Transverse colon (tissue), 4 donors: ENCODE measurements around the gene RAPGEF1. TPM values are rescaled to one million over a fixed set of nuclear protein-coding genes. Genes with fewer than 3 reads are reported as not detected.

Source experiments
- DNase-seq: peaks from one replicate; pipeline ENCODE4 v3.0.0-alpha.2; 2019
- H3K27ac ChIP-seq, 4 donors: fragments of 200-600 bp; sonication (generic); 2 replicates each; pipeline ENCODE4 v1.5.1; 2016 to 2018; ENCODE audit warnings: inconsistent platforms in 4 of 4
- H3K27me3 ChIP-seq: fragments of 200-600 bp; sonication (generic); 2 replicates; pipeline ENCODE4 v1.5.1; 2017; ENCODE audit warnings: inconsistent platforms
- H3K36me3 ChIP-seq, 4 donors: fragments of 200-600 bp; sonication (generic); 2 replicates each; pipeline ENCODE4 v1.5.1; 2017 to 2019; ENCODE audit warnings: inconsistent platforms in 4 of 4
- H3K4me1 ChIP-seq, 4 donors: fragments of 200-600 bp; sonication (generic); 2 replicates each; pipeline ENCODE4 v1.5.1; 2017 to 2020; ENCODE audit warnings: inconsistent platforms in 4 of 4
- H3K4me3 ChIP-seq, 4 donors: fragments of 200-600 bp; sonication (generic); 1 replicate in 1 of 4; 2 replicates in 3 of 4; pipeline versions ENCODE4 v1.5.1 to v1.6.1; 2017 to 2019; ENCODE audit warnings: inconsistent platforms in 4 of 4
- H3K9me3 ChIP-seq, 2 donors: fragments of 200-600 bp; sonication (generic); 2 replicates each; pipeline ENCODE4 v1.5.1; 2017 to 2019; ENCODE audit warnings: inconsistent platforms in 2 of 2
- EP300 ChIP-seq: sonication (generic); formaldehyde crosslinking; IDR thresholded peaks from one replicate; pipeline ENCODE4 v1.6.1; 2017; ENCODE audit warnings: antibody characterized with exemption, low read depth
- POLR2A ChIP-seq: fragments of 450-650 bp; IDR thresholded peaks from one replicate; pipeline ENCODE4 v1.6.1; 2016; ENCODE audit warnings: antibody characterized with exemption, mild to moderate bottlenecking, moderate library complexity
- POLR2AphosphoS5 ChIP-seq, 3 donors: sonication (generic); formaldehyde crosslinking; IDR thresholded peaks; one replicate each; pipeline ENCODE4 v1.6.1; 2016; ENCODE audit warnings: antibody characterized with exemption in 3 of 3
- WGBS, 2 donors: methylation state at CpG; one replicate each; pipeline ENCODE4 v1.1.5; 2018; ENCODE audit warnings: low coverage in 1 of 2; 5-methylcytosine and 5-hydroxymethylcytosine counted together
- in situ Hi-C, 4 donors: fragments of 200-750 bp; cut with MboI; loops; one replicate each; pipeline versions ENCODE4 v1.15.0 to v1.15.1; 2017; ENCODE audit warnings: low sequenced_read_pairs in 3 of 4, low pct_ligation_motif_present in 1 of 4, low pct_unique_long_range_greater_than_20kb in 1 of 4
- intact Hi-C: fragments of 100-400 bp; cut with DNase I; formaldehyde crosslinking; loops from one replicate; pipeline ENCODE4 v1.15.1; 2023; ENCODE audit warnings: low total_unique reads
- total RNA-seq, 4 donors: library from RNA; depleted of rRNA; stranded (reverse); fragments of >200 nt; gene quantifications; one replicate each; pipeline ENCODE4 v1.1.0, GENCODE V29; 2016
- TF ChIP-seq, protein P1 (sequence below), 5 experiments: fragments of 200-600 bp in 3 of 5; fragments of 450-650 bp in 2 of 5; sonication (generic) in 3 of 5; IDR thresholded peaks; 1 replicate in 2 of 5; 2 replicates in 3 of 5; pipeline ENCODE4 v1.5.1; 2016 to 2017; ENCODE audit warnings: antibody characterized with exemption in 5 of 5, inconsistent platforms in 3 of 5, mild to moderate bottlenecking in 2 of 5, moderate library complexity in 1 of 5

Gene RAPGEF1
- total RNA-seq, 4 donors from 2014 or later, result 49.8 to 86.0 (median 55.1) TPM

DNA sequence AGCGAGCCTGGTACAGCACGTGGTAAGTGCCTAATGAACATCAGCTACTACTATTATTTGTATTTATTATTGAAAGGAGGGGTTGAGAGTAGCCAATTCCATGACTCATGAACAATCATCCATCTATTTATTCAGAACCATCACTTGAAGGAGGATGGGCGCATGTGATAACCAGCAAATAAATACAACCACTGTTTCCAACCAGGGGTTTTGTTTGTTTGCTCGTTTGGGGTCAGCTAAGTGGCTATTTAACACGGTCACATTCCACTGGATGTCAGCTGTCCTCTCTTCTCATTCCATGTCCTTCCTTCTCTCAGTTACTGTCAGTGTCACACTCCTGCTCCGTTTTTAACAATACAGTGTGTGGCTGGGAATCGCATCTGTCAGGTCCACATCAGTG, 8.6 kb downstream of the RAPGEF1 start:
- intact Hi-C loops, result no loop called here
- WGBS, 2 donors, result 52 to 55% methylated on average over 6 to 7 of the region's 7 CpGs
- no peak for DNase-seq
- in situ Hi-C loops, result loop anchor here (25.0 kb wide), 3 partner anchors 244 to 369 kb away; partner anchors contain the start of gene PRRC2B (in 1 of the 4)
- TF ChIP-seq POLR2A (no peak), EP300 (no peak), POLR2AphosphoS5 (IDR thresholded peaks at IDR 0.05) (no peak)
- TF ChIP-seq, protein P1, sequence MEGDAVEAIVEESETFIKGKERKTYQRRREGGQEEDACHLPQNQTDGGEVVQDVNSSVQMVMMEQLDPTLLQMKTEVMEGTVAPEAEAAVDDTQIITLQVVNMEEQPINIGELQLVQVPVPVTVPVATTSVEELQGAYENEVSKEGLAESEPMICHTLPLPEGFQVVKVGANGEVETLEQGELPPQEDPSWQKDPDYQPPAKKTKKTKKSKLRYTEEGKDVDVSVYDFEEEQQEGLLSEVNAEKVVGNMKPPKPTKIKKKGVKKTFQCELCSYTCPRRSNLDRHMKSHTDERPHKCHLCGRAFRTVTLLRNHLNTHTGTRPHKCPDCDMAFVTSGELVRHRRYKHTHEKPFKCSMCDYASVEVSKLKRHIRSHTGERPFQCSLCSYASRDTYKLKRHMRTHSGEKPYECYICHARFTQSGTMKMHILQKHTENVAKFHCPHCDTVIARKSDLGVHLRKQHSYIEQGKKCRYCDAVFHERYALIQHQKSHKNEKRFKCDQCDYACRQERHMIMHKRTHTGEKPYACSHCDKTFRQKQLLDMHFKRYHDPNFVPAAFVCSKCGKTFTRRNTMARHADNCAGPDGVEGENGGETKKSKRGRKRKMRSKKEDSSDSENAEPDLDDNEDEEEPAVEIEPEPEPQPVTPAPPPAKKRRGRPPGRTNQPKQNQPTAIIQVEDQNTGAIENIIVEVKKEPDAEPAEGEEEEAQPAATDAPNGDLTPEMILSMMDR (IDR thresholded peaks at IDR 0.05), result no peak
- peaks cover 53 to 94% (median 80%) of the 10 kb centered on the region in 4 donors for H3K4me1 ChIP-seq
- H3K4me3 ChIP-seq, result no peak overlapping the region
- H3K9me3 ChIP-seq, result no peaks in the 10 kb centered on the region
- no peaks in the 10 kb centered on the region for H3K27me3 ChIP-seq
- peak overlapping the region; percentile 79 to 85 (median 81) for H3K27ac ChIP-seq
- H3K36me3 ChIP-seq, result no peaks in the 10 kb centered on the region

DNA sequence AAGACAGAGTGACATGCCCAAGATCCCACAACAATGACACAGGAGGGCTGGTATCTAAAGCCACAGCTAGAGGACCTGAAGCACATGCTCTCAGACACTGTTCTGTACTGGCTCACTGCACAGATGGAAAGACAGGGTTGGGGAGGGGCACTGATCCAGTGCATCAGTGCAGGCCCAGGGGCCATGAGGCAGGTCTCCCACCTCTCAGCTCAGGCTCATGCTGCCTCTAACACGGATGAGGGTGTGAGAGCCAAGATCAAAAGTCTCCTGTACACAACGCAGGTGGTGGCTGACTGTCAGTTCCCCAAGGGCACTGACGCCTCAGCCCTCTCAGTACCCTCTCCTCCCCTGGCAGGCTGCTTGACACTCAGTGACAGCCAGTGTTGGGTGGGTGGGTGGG, 10.9 kb downstream of the RAPGEF1 start:
- H3K27ac ChIP-seq, result peak overlapping the region; percentile 56 to 83 (median 70)
- no peak overlapping the region for H3K4me3 ChIP-seq
- TF ChIP-seq EP300 (no peak), POLR2A (no peak), POLR2AphosphoS5 (IDR thresholded peaks at IDR 0.05) (peak in 1 of 3 donors; percentile 8)
- in situ Hi-C loops, result loop anchor here (25.0 kb wide), 3 partner anchors 242 to 367 kb away; partner anchors contain the start of gene PRRC2B (in 1 of the 4)
- DNase-seq, result peak; percentile 59
- H3K4me1 ChIP-seq, result peaks cover 36 to 81% (median 59%) of the 10 kb centered on the region in 4 donors
- no peaks in the 10 kb centered on the region for H3K36me3 ChIP-seq
- 31% methylated on average over 3 of the region's 3 CpGs; no CpG with 5 or more reads in 1 of the 2 donors for WGBS, 2 donors
- H3K27me3 ChIP-seq, result no peaks in the 10 kb centered on the region
- intact Hi-C loops, result no loop called here
- H3K9me3 ChIP-seq, result no peaks in the 10 kb centered on the region

DNA sequence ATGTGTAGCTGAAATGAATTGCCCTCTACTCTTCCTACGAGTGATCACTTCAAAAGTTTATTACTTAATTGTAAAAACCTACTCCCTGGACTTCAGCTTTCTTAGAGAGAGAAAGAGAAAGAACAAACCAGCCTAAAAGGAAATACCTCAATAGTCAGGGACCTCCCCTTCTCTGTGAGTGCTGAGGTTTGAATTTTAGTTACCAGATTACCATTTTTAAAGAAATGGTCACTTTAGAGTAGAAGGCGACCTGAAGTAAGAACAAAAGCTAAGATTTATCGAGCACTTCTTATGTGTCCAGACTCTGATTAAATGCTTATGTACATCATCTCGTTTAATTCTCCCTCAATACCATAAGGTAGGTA, 11.3 kb downstream of the RAPGEF1 start:
- DNase-seq, result no peak
- intact Hi-C loops (no loop called here), in situ Hi-C loops (loop anchor here (25.0 kb wide), 3 partner anchors 241 to 366 kb away; partner anchors contain the start of gene PRRC2B (in 1 of the 4))
- Histone ChIP-seq H3K27me3 (no peaks in the 10 kb centered on the region), H3K4me1 (peaks cover 32 to 81% (median 56%) of the 10 kb centered on the region in 4 donors), H3K9me3 (no peaks in the 10 kb centered on the region), H3K4me3 (no peak overlapping the region), H3K36me3 (no peaks in the 10 kb centered on the region), H3K27ac (peak overlapping the region; percentile 56 to 83 (median 70))
- WGBS, 2 donors, result 45 to 53% methylated on average over 4 of the region's 4 CpGs
- no peak for TF ChIP-seq POLR2A
- TF ChIP-seq POLR2AphosphoS5 (IDR thresholded peaks at IDR 0.05), result no peak
- TF ChIP-seq, protein P1 (IDR thresholded peaks at IDR 0.05), result no peak
- no peak for TF ChIP-seq EP300

DNA sequence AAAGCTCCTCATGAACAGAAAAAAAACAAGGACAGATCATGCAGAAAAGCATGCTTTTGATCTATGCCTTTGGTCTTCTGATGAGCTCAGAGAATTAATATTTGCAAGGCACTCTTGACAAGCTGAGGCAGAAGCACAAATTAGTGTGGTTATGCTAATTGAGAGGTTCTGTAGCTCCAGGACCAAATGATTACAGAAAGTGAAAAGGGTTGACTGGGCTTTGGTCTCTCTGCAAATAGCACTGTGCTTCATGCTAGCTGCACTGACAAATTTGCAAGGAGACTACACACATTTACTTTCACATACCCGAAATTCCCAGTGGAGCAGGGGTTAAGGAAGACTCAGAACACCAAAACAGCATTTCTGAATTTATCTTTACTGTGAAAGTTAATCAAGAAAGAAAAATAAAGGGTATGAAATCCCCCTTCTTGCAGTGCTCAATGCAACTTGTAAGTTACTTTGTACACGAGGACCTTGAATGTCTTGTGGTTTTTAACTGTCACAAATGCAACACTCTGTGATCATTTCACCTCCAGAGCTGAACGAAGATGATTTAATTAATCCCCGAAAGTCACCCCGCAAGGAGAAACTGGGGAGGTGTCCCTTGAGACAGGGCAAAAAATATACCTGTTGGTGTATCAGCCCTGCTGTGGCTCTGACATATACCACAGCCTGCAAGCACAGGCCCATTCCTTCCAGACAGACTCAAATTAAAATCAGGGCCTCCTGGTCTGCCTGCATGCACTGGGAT, 11.9 kb downstream of the RAPGEF1 start:
- 48 to 53% methylated on average over 5 of the region's 5 CpGs for WGBS, 2 donors
- peaks cover 29 to 80% (median 52%) of the 10 kb centered on the region in 4 donors for H3K4me1 ChIP-seq
- in situ Hi-C loops, result loop anchor here (25.0 kb wide), 3 partner anchors 241 to 366 kb away; partner anchors contain the start of gene PRRC2B (in 1 of the 4)

More for the DNA sequence above, 11.9 kb downstream of the RAPGEF1 start:
- TF ChIP-seq, protein P1 (IDR thresholded peaks at IDR 0.05), result no peak
- no peak for TF ChIP-seq EP300
- TF ChIP-seq POLR2AphosphoS5 (IDR thresholded peaks at IDR 0.05), result no peak
- no peak for TF ChIP-seq POLR2A
- intact Hi-C loops, result no loop called here
- Histone ChIP-seq H3K36me3 (no peaks in the 10 kb centered on the region), H3K27me3 (no peaks in the 10 kb centered on the region), H3K4me3 (no peak overlapping the region), H3K9me3 (no peaks in the 10 kb centered on the region), H3K27ac (peak overlapping the region; percentile 56 to 83 (median 70))
- no peak for DNase-seq
